Naive thymus-derived CD8-positive, alpha-beta T cell (primary cell): ENCODE results near the gene LMX1A. TPM values are rescaled to one million over a fixed set of nuclear protein-coding genes. Genes with fewer than 3 reads are reported as not detected.
A peak's percentile ranks its signal among the peaks of the same experiment; 100 is the strongest.

ENCODE experiments used
- ATAC-seq, 2 donors: fragments of 150-1000 bp; cut with Tn5 transposase in 1 of 2; sonication (Bioruptor Pico), chemical (Tn5 transposase) in 1 of 2; 1 replicate in 1 of 2; 2 replicates in 1 of 2; pipeline ENCODE4 v1.10.0; 2021; ENCODE audit warnings: mild to moderate bottlenecking in 2 of 2, moderate library complexity in 2 of 2
- POLR2A ChIA-PET: fragments of 350-600 bp; sonication (Branson Sonifier 250); formaldehyde crosslinking; loops from one replicate; lab custom pipeline; 2021; ENCODE audit warnings: antibody characterized with exemption; lab: Charles Lee
- DNase-seq, 10 donors: peaks; one replicate each; pipeline versions ENCODE4 v3.0.0 to v3.0.0-alpha.2; 2020 to 2022
- H3K27ac Mint-ChIP-seq, 10 donors: one replicate each; pipeline ENCODE4 v1.8.0; 2020 to 2022; ENCODE audit warnings: mild to moderate bottlenecking in 10 of 10, mixed read lengths in 10 of 10, moderate library complexity in 4 of 10, inconsistent platforms in 1 of 10
- H3K27me3 Mint-ChIP-seq, 5 donors: one replicate each; pipeline ENCODE4 v1.8.0; 2021 to 2022; ENCODE audit warnings: mixed read lengths in 5 of 5
- H3K36me3 Mint-ChIP-seq, 3 donors: one replicate each; pipeline ENCODE4 v1.8.0; 2020 to 2022; ENCODE audit warnings: mixed read lengths in 3 of 3, mild to moderate bottlenecking in 2 of 3, inconsistent platforms in 1 of 3
- H3K4me1 Mint-ChIP-seq, 4 donors: one replicate each; pipeline ENCODE4 v1.8.0; 2021 to 2022; ENCODE audit warnings: mixed read lengths in 4 of 4
- H3K4me3 Mint-ChIP-seq, 10 donors: one replicate each; pipeline ENCODE4 v1.8.0; 2020 to 2022; ENCODE audit warnings: mild to moderate bottlenecking in 10 of 10, mixed read lengths in 10 of 10, moderate library complexity in 6 of 10, inconsistent platforms in 1 of 10
- H3K9me3 Mint-ChIP-seq, 9 donors: one replicate each; pipeline ENCODE4 v1.8.0; 2020 to 2022; ENCODE audit warnings: mixed read lengths in 9 of 9, mild to moderate bottlenecking in 3 of 9, inconsistent platforms in 1 of 9, moderate library complexity in 1 of 9
- polyA plus RNA-seq, 3 donors: library from polyadenylated mRNA; unstranded; fragments of 300-500 nt; fragmentation: Illumina TruSeq; gene quantifications; one replicate each; pipeline ENCODE4 v1.2.3, GENCODE V29; 2021
- total RNA-seq, 8 experiments: library from RNA in 2 of 8; stranded (reverse) in 2 of 8; gene quantifications; one replicate each; pipeline ENCODE4 v1.2.3 and lab custom pipeline; 2021 to 2026

Gene LMX1A
- not detected for total RNA-seq
- polyA plus RNA-seq: not detected
- 0 reads per million in 6 experiments for total RNA-seq (lab: John Stamatoyannopoulos, UW)

- DNase-seq (no peak), ATAC-seq (no peak)
- no peaks in the 10 kb centered on the region for H3K9me3 Mint-ChIP-seq
- POLR2A ChIA-PET: no interaction called here
- peaks cover 41 to 93% (median 65%) of the 10 kb centered on the region in 5 donors for H3K27me3 Mint-ChIP-seq
- H3K4me1 Mint-ChIP-seq: peaks cover 2 to 27% (median 13%) of the 10 kb centered on the region in 4 donors
- no peaks in the 10 kb centered on the region for H3K36me3 Mint-ChIP-seq
- H3K4me3 Mint-ChIP-seq: peak within 1 kb of the TSS in 1 of 10 donors; percentile 21
- no peak within 1 kb of the TSS for H3K27ac Mint-ChIP-seq
Observed at GRCh38 chr1:165355977-165356811, at the start of gene LMX1A. TSS of gene LMX1A (minus strand) at chr1:165356715. CDS start at chr1:165355559, 1,156 bp downstream.

GRCh38 chr1:165403835-165404482 lies 47.4 kb upstream of the LMX1A start:
- POLR2A ChIA-PET: no interaction called here
- peak in 4 of 10 donors; percentile 14 to 37 (median 24) for DNase-seq
- ATAC-seq: peak; percentile 46 to 51
- H3K4me3 Mint-ChIP-seq: no peak overlapping the region
- H3K27me3 Mint-ChIP-seq: peaks cover 8 to 54% (median 37%) of the 10 kb centered on the region in 5 donors
- H3K9me3 Mint-ChIP-seq: no peaks in the 10 kb centered on the region
- no peak overlapping the region for H3K27ac Mint-ChIP-seq
- H3K36me3 Mint-ChIP-seq: no peaks in the 10 kb centered on the region
- H3K4me1 Mint-ChIP-seq: peaks cover 0 to 4% (median under 1%) of the 10 kb centered on the region in 4 donors

GRCh38 chr1:165402517-165403111 lies 46.1 kb upstream of the LMX1A start:
- peaks cover 2 to 50% (median 27%) of the 10 kb centered on the region in 5 donors for H3K27me3 Mint-ChIP-seq
- H3K36me3 Mint-ChIP-seq: no peaks in the 10 kb centered on the region
- H3K4me3 Mint-ChIP-seq: no peak overlapping the region
- DNase-seq (no peak), ATAC-seq (no peak)
- POLR2A ChIA-PET: interaction anchor here (0.8 kb wide), 1 partner anchor 9 kb away, joined by 3 read pairs; no protein-coding TSS in a partner anchor
- no peak overlapping the region for H3K27ac Mint-ChIP-seq
- peaks cover 0 to 7% (median 3%) of the 10 kb centered on the region in 4 donors for H3K4me1 Mint-ChIP-seq
- H3K9me3 Mint-ChIP-seq: no peaks in the 10 kb centered on the region

- Mint-ChIP-seq H3K4me3 (no peak overlapping the region), H3K36me3 (peaks cover 0 to 2% (median 0%) of the 10 kb centered on the region in 3 donors), H3K9me3 (peaks cover 0 to 1% (median 0%) of the 10 kb centered on the region in 9 donors), H3K27ac (no peak overlapping the region), H3K4me1 (peaks cover 9 to 14% (median 14%) of the 10 kb centered on the region in 4 donors), H3K27me3 (peaks cover 20 to 67% (median 43%) of the 10 kb centered on the region in 5 donors)
- no peak for ATAC-seq
- DNase-seq: no peak
- POLR2A ChIA-PET: no interaction called here
Observed at GRCh38 chr1:165397944-165398343, 41.4 kb upstream of the LMX1A start.

- peak overlapping the region in 1 of 10 donors; percentile 15 for H3K27ac Mint-ChIP-seq
- peaks cover 0 to 3% (median 0%) of the 10 kb centered on the region in 3 donors for H3K36me3 Mint-ChIP-seq
- no peak overlapping the region for H3K4me3 Mint-ChIP-seq
- H3K27me3 Mint-ChIP-seq: peaks cover 28 to 80% (median 49%) of the 10 kb centered on the region in 5 donors
- ATAC-seq: no peak
- H3K9me3 Mint-ChIP-seq: peaks cover 0 to 2% (median 0%) of the 10 kb centered on the region in 9 donors
- no peak for DNase-seq
- peaks cover 11 to 23% (median 21%) of the 10 kb centered on the region in 4 donors for H3K4me1 Mint-ChIP-seq
- POLR2A ChIA-PET: no interaction called here
Observed at GRCh38 chr1:165395901-165396300, 39.4 kb upstream of the LMX1A start.

GRCh38 chr1:165395478-165395877 lies 39.0 kb upstream of the LMX1A start:
- H3K4me3 Mint-ChIP-seq: no peak overlapping the region
- no peak for DNase-seq
- H3K9me3 Mint-ChIP-seq: peaks cover 0 to 2% (median 0%) of the 10 kb centered on the region in 9 donors
- no peak for ATAC-seq
- no peak overlapping the region for H3K27ac Mint-ChIP-seq
- H3K4me1 Mint-ChIP-seq: peaks cover 11 to 23% (median 21%) of the 10 kb centered on the region in 4 donors
- H3K36me3 Mint-ChIP-seq: peaks cover 0 to 3% (median 0%) of the 10 kb centered on the region in 3 donors
- POLR2A ChIA-PET: no interaction called here
- peaks cover 31 to 80% (median 50%) of the 10 kb centered on the region in 5 donors for H3K27me3 Mint-ChIP-seq

- H3K27me3 Mint-ChIP-seq: peaks cover 50 to 90% (median 67%) of the 10 kb centered on the region in 5 donors
- H3K27ac Mint-ChIP-seq: peak overlapping the region; percentile 30 to 96 (median 70)
- peak overlapping the region; percentile 42 to 88 (median 68) for H3K4me3 Mint-ChIP-seq
- peaks cover 0 to 3% (median 0%) of the 10 kb centered on the region in 3 donors for H3K36me3 Mint-ChIP-seq
- peaks cover 0 to 2% (median 0%) of the 10 kb centered on the region in 9 donors for H3K9me3 Mint-ChIP-seq
- peak; percentile 80 to 95 (median 89) for DNase-seq
- POLR2A ChIA-PET: interaction anchor here (1.2 to 1.8 kb wide), 2 partner anchors 10 to 199 kb away, joined by 3 to 10 read pairs; no protein-coding TSS in a partner anchor
- peak; percentile 99 to 100 for ATAC-seq
- H3K4me1 Mint-ChIP-seq: peaks cover 11 to 21% (median 20%) of the 10 kb centered on the region in 4 donors
Observed at GRCh38 chr1:165392634-165393571, 36.4 kb upstream of the LMX1A start.

GRCh38 chr1:165389609-165390008 lies 33.1 kb upstream of the LMX1A start:
- ATAC-seq (no peak), DNase-seq (no peak)
- no peak overlapping the region for H3K27ac Mint-ChIP-seq
- H3K4me1 Mint-ChIP-seq: peaks cover 8 to 18% (median 15%) of the 10 kb centered on the region in 4 donors
- peaks cover 49 to 88% (median 74%) of the 10 kb centered on the region in 5 donors for H3K27me3 Mint-ChIP-seq
- H3K36me3 Mint-ChIP-seq: peaks cover 0 to 3% (median 0%) of the 10 kb centered on the region in 3 donors
- no peak overlapping the region for H3K4me3 Mint-ChIP-seq
- H3K9me3 Mint-ChIP-seq: peaks cover 0 to 2% (median 0%) of the 10 kb centered on the region in 9 donors
- POLR2A ChIA-PET: no interaction called here

GRCh38 chr1:165387961-165388360 lies 31.4 kb upstream of the LMX1A start:
- peaks cover 46 to 87% (median 65%) of the 10 kb centered on the region in 5 donors for H3K27me3 Mint-ChIP-seq
- H3K27ac Mint-ChIP-seq: no peak overlapping the region
- no peak for DNase-seq
- POLR2A ChIA-PET: interaction anchor here (1.3 kb wide), 1 partner anchor 11 kb away, joined by 3 read pairs; no protein-coding TSS in a partner anchor
- H3K4me3 Mint-ChIP-seq: no peak overlapping the region
- H3K4me1 Mint-ChIP-seq: peaks cover 3 to 9% (median 7%) of the 10 kb centered on the region in 4 donors
- ATAC-seq: no peak
- peaks cover 0 to under 1% (median 0%) of the 10 kb centered on the region in 3 donors for H3K36me3 Mint-ChIP-seq
- peaks cover 0 to under 1% (median 0%) of the 10 kb centered on the region in 9 donors for H3K9me3 Mint-ChIP-seq

- Mint-ChIP-seq H3K4me1 (peaks cover 0 to 4% (median 2%) of the 10 kb centered on the region in 4 donors), H3K27ac (no peak overlapping the region), H3K36me3 (no peaks in the 10 kb centered on the region), H3K9me3 (no peaks in the 10 kb centered on the region), H3K27me3 (peaks cover 46 to 87% (median 64%) of the 10 kb centered on the region in 5 donors), H3K4me3 (no peak overlapping the region)
- DNase-seq (no peak), ATAC-seq (no peak)
- POLR2A ChIA-PET: no interaction called here
Observed at GRCh38 chr1:165387505-165387904, 31.0 kb upstream of the LMX1A start.

GRCh38 chr1:165383599-165384405 lies 27.3 kb upstream of the LMX1A start:
- Mint-ChIP-seq H3K36me3 (no peaks in the 10 kb centered on the region), H3K27me3 (peaks cover 34 to 59% (median 55%) of the 10 kb centered on the region in 5 donors), H3K27ac (no peak overlapping the region), H3K4me3 (no peak overlapping the region), H3K9me3 (no peaks in the 10 kb centered on the region), H3K4me1 (no peaks in the 10 kb centered on the region)
- ATAC-seq (no peak), DNase-seq (no peak)
- POLR2A ChIA-PET: no interaction called here
